GM18868 (cell line): ENCODE measurements around the gene CHCT1.

Experiments used
- ATAC-seq: cut with Tn5 transposase; IDR thresholded peaks from one replicate; pipeline ENCODE4 v1.9.1; 2021; ENCODE audit warnings: mild to moderate bottlenecking, moderate library complexity; ENCODE audit not compliant: unreplicated experiment

Gene CHCT1

GRCh38 chr17:60439501-60439900, 17.2 kb downstream of the CHCT1 start:
- ATAC-seq: no peak

- ATAC-seq: no peak
Observed at GRCh38 chr17:60442271-60443173, 20.2 kb downstream of the CHCT1 start.

- ATAC-seq: no peak
Observed at GRCh38 chr17:60443713-60444112, 21.4 kb downstream of the CHCT1 start.

GRCh38 chr17:60445144-60445543, 22.9 kb downstream of the CHCT1 start:
- no peak for ATAC-seq

- no peak for ATAC-seq
Observed at GRCh38 chr17:60447375-60447774, 25.1 kb downstream of the CHCT1 start.

- no peak for ATAC-seq
Observed at GRCh38 chr17:60451071-60451470, 28.8 kb downstream of the CHCT1 start.

- no peak for ATAC-seq
Observed at GRCh38 chr17:60451965-60452364, 29.7 kb downstream of the CHCT1 start.

GRCh38 chr17:60455378-60455777, 33.1 kb downstream of the CHCT1 start:
- no peak for ATAC-seq

- ATAC-seq: no peak
Observed at GRCh38 chr17:60457148-60457547, 34.9 kb downstream of the CHCT1 start.

- no peak for ATAC-seq
Observed at GRCh38 chr17:60461584-60461983, 39.3 kb downstream of the CHCT1 start.

GRCh38 chr17:60463157-60463835, 41.0 kb downstream of the CHCT1 start:
- no peak for ATAC-seq

GRCh38 chr17:60464343-60464742, 42.1 kb downstream of the CHCT1 start:
- ATAC-seq: no peak

GRCh38 chr17:60468371-60468770, 46.1 kb downstream of the CHCT1 start:
- ATAC-seq: no peak

- no peak for ATAC-seq
Observed at GRCh38 chr17:60471451-60471850, 49.2 kb downstream of the CHCT1 start.

GRCh38 chr17:60472449-60472848, 50.2 kb downstream of the CHCT1 start:
- ATAC-seq: no peak

GRCh38 chr17:60473788-60474187, 51.5 kb downstream of the CHCT1 start:
- no peak for ATAC-seq
